Thoracic aorta (tissue), 2 donors: Measurements from ENCODE around the gene SHCBP1L. TPM values are rescaled to one million over a fixed set of nuclear protein-coding genes. Genes with fewer than 3 reads are reported as not detected.

Source experiments
- ATAC-seq: fragments of 150-250 bp; one replicate; pipeline ENCODE4 v1.8.0; 2017; ENCODE audit warnings: low read depth; ENCODE audit not compliant: insufficient number of reproducible peaks, low FRiP score
- DNase-seq: peaks from one replicate; pipeline ENCODE4 v3.0.0-alpha.2; 2020; ENCODE audit warnings: low spot score
- H3K27ac ChIP-seq, 2 donors: fragments of 200-600 bp; sonication (generic); 1 replicate in 1 of 2; 2 replicates in 1 of 2; pipeline ENCODE4 v1.5.1; 2016; ENCODE audit warnings: mild to moderate bottlenecking in 2 of 2, moderate library complexity in 2 of 2
- H3K27me3 ChIP-seq: fragments of 200-600 bp; sonication (generic); replicated peaks from 2 replicates; pipeline ENCODE4 v1.6.0; 2016; ENCODE audit warnings: mild to moderate bottlenecking; ENCODE audit not compliant: insufficient read depth
- H3K36me3 ChIP-seq: fragments of 200-600 bp; sonication (generic); one replicate; pipeline ENCODE4 v1.5.1; 2016
- H3K4me1 ChIP-seq, 2 donors: fragments of 200-600 bp; sonication (generic); 1 replicate in 1 of 2; 2 replicates in 1 of 2; pipeline versions ENCODE4 v1.5.1 to v1.6.0; 2016; ENCODE audit warnings: low read depth in 2 of 2, mild to moderate bottlenecking in 1 of 2; ENCODE audit not compliant: control insufficient read depth in 1 of 2
- H3K4me3 ChIP-seq: fragments of 200-600 bp; sonication (generic); 2 replicates; pipeline ENCODE4 v1.5.1; 2016; ENCODE audit warnings: mild to moderate bottlenecking
- H3K9me3 ChIP-seq: fragments of 200-600 bp; sonication (generic); 2 replicates; pipeline ENCODE4 v1.5.1; 2016
- CTCF ChIP-seq: fragments of 200-600 bp; sonication (generic); IDR thresholded peaks from one replicate; pipeline ENCODE4 v1.5.1; 2019; ENCODE audit warnings: antibody characterized with exemption
- total RNA-seq, 2 donors: library from RNA; depleted of rRNA; stranded (reverse); fragments of >200 nt; gene quantifications; one replicate each; pipeline versions ENCODE4 v1.1.0 to v1.2.3, GENCODE V29; 2016

The SHCBP1L gene
- total RNA-seq, 2 donors from 2014 or later, result not detected

GRCh38 chr1:182867861-182868260 is 85.1 kb downstream of the SHCBP1L start:
- TF ChIP-seq CTCF, result no peak
- Histone ChIP-seq H3K36me3 (peaks cover 49% of the 10 kb centered on the region), H3K4me1 (no peaks in the 10 kb centered on the region), H3K27me3 (no peaks in the 10 kb centered on the region), H3K4me3 (no peak overlapping the region), H3K27ac (no peak overlapping the region), H3K9me3 (no peaks in the 10 kb centered on the region)
- ATAC-seq (no peak), DNase-seq (no peak)

GRCh38 chr1:182863940-182864339 is 89.0 kb downstream of the SHCBP1L start:
- no peak for TF ChIP-seq CTCF
- peaks cover 57% of the 10 kb centered on the region for H3K36me3 ChIP-seq

GRCh38 chr1:182862827-182863226 is 90.1 kb downstream of the SHCBP1L start:
- no peak overlapping the region for H3K27ac ChIP-seq
- H3K27me3 ChIP-seq, result no peaks in the 10 kb centered on the region
- peaks cover 61% of the 10 kb centered on the region for H3K36me3 ChIP-seq
- no peaks in the 10 kb centered on the region for H3K4me1 ChIP-seq
- no peaks in the 10 kb centered on the region for H3K9me3 ChIP-seq
- no peak for DNase-seq
- no peak overlapping the region for H3K4me3 ChIP-seq
- TF ChIP-seq CTCF, result no peak
- no peak for ATAC-seq

More at GRCh38 chr1:182863940-182864339, 89.0 kb downstream of the SHCBP1L start:
- Histone ChIP-seq H3K9me3 (no peaks in the 10 kb centered on the region), H3K27me3 (no peaks in the 10 kb centered on the region), H3K4me1 (no peaks in the 10 kb centered on the region), H3K27ac (no peak overlapping the region), H3K4me3 (no peak overlapping the region)
- no peak for ATAC-seq
- DNase-seq, result no peak

GRCh38 chr1:182861994-182862393 is 91.0 kb downstream of the SHCBP1L start:
- H3K9me3 ChIP-seq, result no peaks in the 10 kb centered on the region
- DNase-seq (no peak), ATAC-seq (no peak)
- no peak for TF ChIP-seq CTCF
- no peaks in the 10 kb centered on the region for H3K27me3 ChIP-seq
- peaks cover 59% of the 10 kb centered on the region for H3K36me3 ChIP-seq
- no peaks in the 10 kb centered on the region for H3K4me1 ChIP-seq
- no peak overlapping the region for H3K27ac ChIP-seq
- no peak overlapping the region for H3K4me3 ChIP-seq

- ATAC-seq, result no peak
- TF ChIP-seq CTCF, result no peak
- Histone ChIP-seq H3K27ac (no peak overlapping the region), H3K4me3 (no peak overlapping the region), H3K4me1 (peaks cover 0 to 3% of the 10 kb centered on the region in 2 donors), H3K36me3 (peaks cover 66% of the 10 kb centered on the region), H3K27me3 (no peaks in the 10 kb centered on the region), H3K9me3 (no peaks in the 10 kb centered on the region)
- DNase-seq, result no peak
Measured at GRCh38 chr1:182860658-182861057, 92.3 kb downstream of the SHCBP1L start.
